ENCODE data around the gene PNMA6A. TPM values are rescaled to one million over a fixed set of nuclear protein-coding genes. Genes with fewer than 3 reads are reported as not detected.
"Not testable (repeated sequence)": the region's sequence is repeated elsewhere in the genome, so short reads cannot be mapped to it uniquely, and the experiment has no call there.

Gene PNMA6A
- total RNA-seq, 1 donor from 2014 or later = 1.2 TPM

GRCh38 chrX:153064061-153064460 is 8.2 kb upstream of the PNMA6A start:
- H3K27me3 ChIP-seq = no peaks in the 10 kb centered on the region
- H3K4me1 ChIP-seq = no peaks in the 10 kb centered on the region
- H3K27ac ChIP-seq = no peak overlapping the region
- TF ChIP-seq POLR2A (IDR thresholded peaks at IDR 0.05) (no peak), POLR2AphosphoS5 (IDR thresholded peaks at IDR 0.05; ENCODE audit: insufficient read depth in 1 of 2, low read depth in 1 of 2) (no peak)
- TF ChIP-seq, protein P1, sequence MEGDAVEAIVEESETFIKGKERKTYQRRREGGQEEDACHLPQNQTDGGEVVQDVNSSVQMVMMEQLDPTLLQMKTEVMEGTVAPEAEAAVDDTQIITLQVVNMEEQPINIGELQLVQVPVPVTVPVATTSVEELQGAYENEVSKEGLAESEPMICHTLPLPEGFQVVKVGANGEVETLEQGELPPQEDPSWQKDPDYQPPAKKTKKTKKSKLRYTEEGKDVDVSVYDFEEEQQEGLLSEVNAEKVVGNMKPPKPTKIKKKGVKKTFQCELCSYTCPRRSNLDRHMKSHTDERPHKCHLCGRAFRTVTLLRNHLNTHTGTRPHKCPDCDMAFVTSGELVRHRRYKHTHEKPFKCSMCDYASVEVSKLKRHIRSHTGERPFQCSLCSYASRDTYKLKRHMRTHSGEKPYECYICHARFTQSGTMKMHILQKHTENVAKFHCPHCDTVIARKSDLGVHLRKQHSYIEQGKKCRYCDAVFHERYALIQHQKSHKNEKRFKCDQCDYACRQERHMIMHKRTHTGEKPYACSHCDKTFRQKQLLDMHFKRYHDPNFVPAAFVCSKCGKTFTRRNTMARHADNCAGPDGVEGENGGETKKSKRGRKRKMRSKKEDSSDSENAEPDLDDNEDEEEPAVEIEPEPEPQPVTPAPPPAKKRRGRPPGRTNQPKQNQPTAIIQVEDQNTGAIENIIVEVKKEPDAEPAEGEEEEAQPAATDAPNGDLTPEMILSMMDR (IDR thresholded peaks at IDR 0.05) = no peak
- H3K9me3 ChIP-seq = no peaks in the 10 kb centered on the region
- H3K4me3 ChIP-seq = no peak overlapping the region
- no peaks in the 10 kb centered on the region for H3K36me3 ChIP-seq
- intact Hi-C loops (cut with DNase I) = no loop called here
- DNase-seq (ENCODE audit: extremely low spot score in 2 of 2) = no peak

DNA sequence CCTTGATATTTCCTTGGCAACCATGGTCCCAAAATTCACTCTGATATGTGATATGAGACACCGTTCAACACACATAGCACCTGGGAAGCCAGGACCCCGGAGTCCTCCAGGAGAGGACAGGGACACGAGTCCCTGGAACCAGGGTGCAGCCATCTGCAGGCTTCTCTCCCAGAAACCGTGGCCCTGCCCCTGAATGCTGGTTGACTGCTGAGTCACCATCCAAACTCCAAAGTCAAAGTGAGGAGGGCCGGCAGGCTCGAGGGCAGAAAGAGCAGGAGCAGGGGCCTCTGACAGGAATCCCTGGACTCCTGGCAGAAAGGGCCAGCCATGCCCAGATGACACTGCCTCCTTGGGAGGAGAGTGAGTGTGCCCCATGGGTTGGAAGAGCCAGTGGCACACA is 6.9 kb upstream of the PNMA6A start:
- no peaks in the 10 kb centered on the region for H3K9me3 ChIP-seq
- intact Hi-C loops (cut with DNase I) = no loop called here
- no peak for DNase-seq (ENCODE audit: extremely low spot score in 2 of 2)
- H3K36me3 ChIP-seq = no peaks in the 10 kb centered on the region
- no peak overlapping the region for H3K4me3 ChIP-seq
- no peaks in the 10 kb centered on the region for H3K4me1 ChIP-seq
- TF ChIP-seq, protein P1 (IDR thresholded peaks at IDR 0.05) = no peak
- no peak for TF ChIP-seq POLR2AphosphoS5 (IDR thresholded peaks at IDR 0.05; ENCODE audit: insufficient read depth in 1 of 2, low read depth in 1 of 2)
- TF ChIP-seq POLR2A (IDR thresholded peaks at IDR 0.05) = no peak
- H3K27ac ChIP-seq = no peak overlapping the region
- H3K27me3 ChIP-seq = no peaks in the 10 kb centered on the region

DNA sequence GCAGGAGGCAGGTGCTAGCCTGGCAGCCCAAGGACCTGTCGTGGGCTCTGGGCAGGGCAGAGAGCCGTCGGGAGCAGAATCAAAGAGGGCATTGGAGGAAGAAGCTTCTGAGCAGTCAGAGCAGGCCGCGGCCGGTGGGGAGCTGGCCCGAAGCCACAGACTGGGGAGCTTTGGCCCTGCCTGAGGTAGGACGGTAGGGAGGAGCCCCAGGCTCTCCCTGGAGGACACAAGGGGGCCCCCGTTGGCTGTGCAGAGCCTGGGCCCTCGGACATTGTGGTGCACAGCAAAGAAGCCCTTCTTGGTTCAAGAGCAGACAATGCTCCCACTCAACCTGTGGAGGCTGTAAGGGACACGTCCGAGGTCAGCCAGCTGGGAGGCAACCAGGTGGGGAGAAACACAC is 5.9 kb upstream of the PNMA6A start:
- H3K27ac ChIP-seq; H3K36me3 ChIP-seq; H3K4me3 ChIP-seq; H3K27me3 ChIP-seq; H3K9me3 ChIP-seq; intact Hi-C loops (cut with DNase I); DNase-seq (ENCODE audit: extremely low spot score in 2 of 2); H3K4me1 ChIP-seq: not testable (repeated sequence)

DNA sequence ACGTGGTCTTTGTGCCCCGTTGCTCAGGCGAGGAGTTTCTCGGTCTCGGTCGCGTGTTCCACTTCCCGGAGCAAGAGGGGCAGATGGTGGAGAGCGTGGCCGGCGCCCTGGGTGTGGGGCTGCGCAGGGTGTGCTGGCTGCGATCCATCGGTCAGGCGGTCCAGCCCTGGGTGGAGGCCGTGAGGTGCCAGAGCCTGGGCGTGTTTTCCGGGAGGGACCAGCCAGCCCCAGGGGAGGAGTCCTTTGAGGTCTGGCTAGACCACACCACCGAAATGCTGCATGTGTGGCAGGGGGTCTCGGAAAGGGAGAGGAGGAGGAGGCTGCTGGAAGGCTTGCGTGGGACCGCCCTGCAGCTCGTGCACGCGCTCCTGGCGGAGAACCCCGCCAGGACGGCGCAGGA is 1.1 kb downstream of the PNMA6A start:
- H3K36me3 ChIP-seq; H3K9me3 ChIP-seq; H3K4me3 ChIP-seq; intact Hi-C loops (cut with DNase I); H3K27me3 ChIP-seq; DNase-seq (ENCODE audit: extremely low spot score in 2 of 2); H3K27ac ChIP-seq; H3K4me1 ChIP-seq: not testable (repeated sequence)

GRCh38 chrX:153074262-153074899 is 2.1 kb downstream of the PNMA6A start:
- Histone ChIP-seq H3K4me3 (no peak overlapping the region), H3K27me3 (no peaks in the 10 kb centered on the region), H3K36me3 (no peaks in the 10 kb centered on the region), H3K4me1 (no peaks in the 10 kb centered on the region), H3K27ac (no peak overlapping the region), H3K9me3 (no peaks in the 10 kb centered on the region)
- TF ChIP-seq POLR2AphosphoS5 (IDR thresholded peaks at IDR 0.05; ENCODE audit: insufficient read depth in 1 of 2, low read depth in 1 of 2) (no peak), POLR2A (IDR thresholded peaks at IDR 0.05) (no peak)
- TF ChIP-seq, protein P1 (IDR thresholded peaks at IDR 0.05) = no peak
- intact Hi-C loops (cut with DNase I) = no loop called here
- DNase-seq (ENCODE audit: extremely low spot score in 2 of 2) = no peak

DNA sequence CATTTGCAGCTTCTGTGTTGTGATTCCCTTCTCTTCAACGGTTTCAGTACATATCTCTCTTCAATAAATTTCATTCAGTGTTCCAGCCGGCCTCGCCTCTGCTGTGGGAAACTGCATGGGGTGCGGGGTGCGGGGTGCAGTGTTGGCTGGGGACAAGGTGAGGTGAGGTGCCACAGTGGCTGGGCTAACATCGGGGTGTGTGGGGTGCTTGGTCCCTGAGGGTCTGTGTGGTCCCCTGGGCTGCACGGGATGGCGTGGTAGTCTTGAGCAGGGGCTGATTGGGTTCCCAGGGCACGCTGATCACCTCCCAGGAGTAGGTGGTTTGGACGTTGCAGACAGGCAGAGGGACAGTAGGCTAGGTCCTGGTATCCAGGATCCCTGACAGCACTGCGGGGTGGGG is 2.7 kb downstream of the PNMA6A start:
- Histone ChIP-seq H3K27ac (no peak overlapping the region), H3K27me3 (no peaks in the 10 kb centered on the region), H3K9me3 (no peaks in the 10 kb centered on the region), H3K36me3 (no peaks in the 10 kb centered on the region), H3K4me1 (no peaks in the 10 kb centered on the region), H3K4me3 (no peak overlapping the region)
- intact Hi-C loops (cut with DNase I) = no loop called here
- DNase-seq (ENCODE audit: extremely low spot score in 2 of 2) = no peak
- TF ChIP-seq, protein P1 (IDR thresholded peaks at IDR 0.05) = no peak
- TF ChIP-seq POLR2A (IDR thresholded peaks at IDR 0.05) (no peak), POLR2AphosphoS5 (IDR thresholded peaks at IDR 0.05; ENCODE audit: insufficient read depth in 1 of 2, low read depth in 1 of 2) (no peak)

Measured in vagina (tissue), 2 donors.